HCT116 (cell line): ENCODE results near the gene MYL12B. TPM values are rescaled to one million over a fixed set of nuclear protein-coding genes. Genes with fewer than 3 reads are reported as not detected.

Experiments
- ATAC-seq: fragments of 200-7000 bp; cut with Tn5 transposase; 2 replicates; pipeline ENCODE4 v1.9.1; 2020; ENCODE audit warnings: mild to moderate bottlenecking, moderate library complexity
- BruUV-seq: library from RNA; stranded (reverse); fragments of 400-500 nt; replicated peaks from 2 replicates; lab custom pipeline; 2021; lab: Mats Ljungman, UMichigan
- CTCF ChIA-PET: fragments of 300-600 bp; sonication (Branson Sonifier 250); formaldehyde crosslinking; loops from one replicate; lab custom pipeline; 2021; ENCODE audit warnings: antibody characterized with exemption; lab: Charles Lee
- POLR2A ChIA-PET: fragments of 300-600, 350-600 bp; sonication (Branson Sonifier 250); formaldehyde crosslinking; loops from one replicate; lab custom pipeline; 2021; ENCODE audit warnings: antibody characterized with exemption; lab: Charles Lee
- RAD21 ChIA-PET, 2 experiments: fragments of 300-600 bp; sonication (Branson Sonifier 250); formaldehyde crosslinking; loops; one replicate each; lab custom pipeline; 2023; ENCODE audit warnings: low total read pairs in 2 of 2; ENCODE audit not compliant: uncharacterized antibody in 2 of 2, unreplicated experiment in 2 of 2, low non-redundant PET in 1 of 2; lab: Charles Lee
- DNase-seq: peaks from one replicate; pipeline ENCODE4 v3.0.0-alpha.2; 2010; ENCODE audit warnings: low read depth, low spot score
- H2AFZ ChIP-seq: fragments of 200-600 bp; shearing (Covaris generic), sonication (generic); 2 replicates; pipeline ENCODE4 v1.6.1; 2017; ENCODE audit warnings: low read depth, mixed run types, mixed read lengths, antibody characterized with exemption, low read length; ENCODE audit not compliant: poor library complexity, severe bottlenecking
- H3K27ac ChIP-seq: 2 replicates; pipeline ENCODE4 v1.5.1; 2012; ENCODE audit warnings: low read depth, low read length
- H3K27me3 ChIP-seq: fragments of 200-600 bp; sonication (generic); 2 replicates; pipeline ENCODE4 v1.6.1; 2016; ENCODE audit warnings: mixed run types, low read length, mixed read lengths; ENCODE audit not compliant: insufficient read depth
- H3K36me3 ChIP-seq, 2 experiments: fragments of 200-500 bp in 1 of 2; fragments of 200-600 bp in 1 of 2; sonication (Bioruptor generic) in 1 of 2; sonication (generic) in 1 of 2; 2 replicates each; pipeline versions ENCODE4 v1.5.1 to v1.6.1; 2014 to 2016; ENCODE audit warnings: low read length in 2 of 2, inconsistent platforms in 1 of 2, mixed read lengths in 1 of 2, mixed run types in 1 of 2; ENCODE audit not compliant: insufficient read depth in 2 of 2, control insufficient read depth in 1 of 2
- H3K4me1 ChIP-seq, 2 experiments: fragments of 200-600 bp in 1 of 2; sonication (generic) in 1 of 2; 2 replicates each; pipeline versions ENCODE4 v1.5.1 to v1.6.1; 2012 to 2017; ENCODE audit warnings: low read length in 2 of 2, inconsistent platforms in 1 of 2, mild to moderate bottlenecking in 1 of 2, mixed read lengths in 1 of 2, mixed run types in 1 of 2, moderate library complexity in 1 of 2; ENCODE audit not compliant: insufficient read depth in 2 of 2, control insufficient read depth in 1 of 2
- H3K4me2 ChIP-seq: fragments of 200-600 bp; sonication (generic); 2 replicates; pipeline ENCODE4 v1.6.1; 2017; ENCODE audit warnings: mixed run types, low read length, mixed read lengths
- H3K4me3 ChIP-seq, 2 experiments: fragments of 200-600 bp in 1 of 2; sonication (generic) in 1 of 2; replicated peaks in 1 of 2; 2 replicates each; pipeline ENCODE4 v1.5.1; 2011 to 2016; ENCODE audit warnings: low read length in 2 of 2, control low read depth in 1 of 2, low read depth in 1 of 2, mild to moderate bottlenecking in 1 of 2, mixed read lengths in 1 of 2, mixed run types in 1 of 2
- H3K79me2 ChIP-seq: fragments of 200-600 bp; sonication (generic); 2 replicates; pipeline ENCODE4 v1.6.1; 2017; ENCODE audit warnings: mild to moderate bottlenecking, mixed run types, low read length, moderate library complexity, mixed read lengths; ENCODE audit not compliant: insufficient read depth
- H3K9ac ChIP-seq: fragments of 200-600 bp; sonication (generic); 2 replicates; pipeline ENCODE4 v1.6.1; 2016; ENCODE audit warnings: low read length, mixed read lengths
- H3K9me2 ChIP-seq: fragments of 200-600 bp; sonication (generic), shearing (Covaris generic); 2 replicates; pipeline ENCODE4 v1.6.1; 2017; ENCODE audit warnings: mixed run types, mild to moderate bottlenecking, moderate library complexity; ENCODE audit not compliant: insufficient read depth
- H3K9me3 ChIP-seq, 2 experiments: fragments of 200-500 bp in 1 of 2; fragments of 200-600 bp in 1 of 2; sonication (Bioruptor generic) in 1 of 2; sonication (generic) in 1 of 2; 2 replicates each; pipeline ENCODE4 v1.6.1; 2014 to 2017; ENCODE audit warnings: low read length in 2 of 2, mixed read lengths in 2 of 2, inconsistent platforms in 1 of 2, low read depth in 1 of 2, mild to moderate bottlenecking in 1 of 2, mixed run types in 1 of 2, moderate library complexity in 1 of 2; ENCODE audit not compliant: control insufficient read depth in 1 of 2, insufficient read depth in 1 of 2
- H4K20me1 ChIP-seq: fragments of 200-600 bp; sonication (generic), shearing (Covaris generic); 2 replicates; pipeline ENCODE4 v1.6.1; 2017; ENCODE audit warnings: mixed run types, mild to moderate bottlenecking, moderate library complexity; ENCODE audit not compliant: insufficient read depth
- CEBPB ChIP-seq: IDR thresholded peaks from 2 replicates; pipeline ENCODE4 v1.6.1; 2012; ENCODE audit warnings: low read depth
- ELF1 ChIP-seq: IDR thresholded peaks from 2 replicates; pipeline ENCODE4 v1.6.1; 2012; ENCODE audit warnings: low read depth, borderline replicate concordance
- EZH2phosphoT487 ChIP-seq: fragments of 200-600 bp; IDR thresholded peaks from 2 replicates; pipeline ENCODE4 v1.6.1; 2018; ENCODE audit warnings: antibody characterized with exemption, borderline replicate concordance
- FOSL1 ChIP-seq: IDR thresholded peaks from 2 replicates; pipeline ENCODE4 v1.6.1; 2012; ENCODE audit warnings: low read depth
- POLR2A ChIP-seq: IDR thresholded peaks from 2 replicates; pipeline ENCODE4 v1.7.0; 2011; ENCODE audit warnings: borderline replicate concordance; ENCODE audit not compliant: insufficient read depth, insufficient read length; ENCODE audit errors: extremely low read depth
- SIN3A ChIP-seq: IDR thresholded peaks from 2 replicates; pipeline ENCODE4 v1.6.1; 2012; ENCODE audit warnings: low read depth
- TCF7L2 ChIP-seq: IDR thresholded peaks from 2 replicates; pipeline ENCODE4 v1.7.0; 2011; ENCODE audit warnings: borderline replicate concordance, inconsistent platforms; ENCODE audit not compliant: insufficient read depth, insufficient read length; ENCODE audit errors: extremely low read depth
- YY1 ChIP-seq: IDR thresholded peaks from 2 replicates; pipeline ENCODE4 v1.6.1; 2011; ENCODE audit warnings: low read length, low read depth, moderate library complexity, mild to moderate bottlenecking; ENCODE audit not compliant: insufficient replicate concordance; ENCODE audit errors: extremely low read depth
- ZFX ChIP-seq: fragments of 450-650 bp; IDR thresholded peaks from 2 replicates; pipeline ENCODE4 v1.6.1; 2017
- ZNF274 ChIP-seq: fragments of 200-500 bp; sonication (Bioruptor generic); IDR thresholded peaks from 2 replicates; pipeline ENCODE4 v1.6.1; 2014; ENCODE audit warnings: mild to moderate bottlenecking, low read depth, low read length, inconsistent platforms
- intact Hi-C: fragments of 100-400 bp; cut with micrococcal nuclease; formaldehyde crosslinking; loops from 2 replicates; pipeline ENCODE4 v1.10.0; 2022
- total RNA-seq: library from RNA; stranded (reverse); gene quantifications from one replicate; pipeline ENCODE4 v1.2.1, GENCODE V29; 2021; ENCODE audit not compliant: unreplicated experiment
- TF ChIP-seq, protein P1 (sequence below): IDR thresholded peaks from 2 replicates; pipeline ENCODE4 v1.6.1; 2011; ENCODE audit warnings: mild to moderate bottlenecking, low read length, moderate library complexity; ENCODE audit not compliant: insufficient replicate concordance; ENCODE audit errors: extremely low read depth

The MYL12B gene
- total RNA-seq, 1 experiment from 2014 or later = 403 TPM

DNA sequence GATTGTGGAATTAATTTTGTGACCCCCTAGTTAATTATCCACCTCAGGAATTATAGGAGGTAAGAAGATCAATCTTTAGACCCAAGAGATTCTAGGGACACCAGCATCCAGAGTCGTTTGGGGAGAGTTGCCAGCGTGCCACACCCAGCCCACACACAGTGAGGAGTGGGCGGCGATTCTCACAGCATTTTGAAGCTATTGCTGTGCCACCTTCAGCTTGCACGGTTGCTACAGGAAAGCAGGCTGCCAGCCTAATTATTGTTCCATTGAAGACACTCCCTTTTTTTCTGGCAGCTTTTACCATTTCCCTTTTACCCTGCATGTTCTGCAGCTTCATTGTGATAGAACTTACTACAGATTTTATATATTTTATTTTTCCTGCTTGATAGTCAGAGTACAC is 27.5 kb upstream of the MYL12B start:
- no peak overlapping the region for H3K4me2 ChIP-seq
- no peak for TF ChIP-seq YY1
- TF ChIP-seq ELF1 = no peak
- TF ChIP-seq POLR2A = no peak
- no peak for TF ChIP-seq FOSL1
- TF ChIP-seq CEBPB = no peak
- no peak for TF ChIP-seq EZH2phosphoT487
- TF ChIP-seq ZNF274 = no peak
- no peak for TF ChIP-seq ZFX
- no peak for TF ChIP-seq TCF7L2
- no peak for TF ChIP-seq SIN3A
- TF ChIP-seq, protein P1, sequence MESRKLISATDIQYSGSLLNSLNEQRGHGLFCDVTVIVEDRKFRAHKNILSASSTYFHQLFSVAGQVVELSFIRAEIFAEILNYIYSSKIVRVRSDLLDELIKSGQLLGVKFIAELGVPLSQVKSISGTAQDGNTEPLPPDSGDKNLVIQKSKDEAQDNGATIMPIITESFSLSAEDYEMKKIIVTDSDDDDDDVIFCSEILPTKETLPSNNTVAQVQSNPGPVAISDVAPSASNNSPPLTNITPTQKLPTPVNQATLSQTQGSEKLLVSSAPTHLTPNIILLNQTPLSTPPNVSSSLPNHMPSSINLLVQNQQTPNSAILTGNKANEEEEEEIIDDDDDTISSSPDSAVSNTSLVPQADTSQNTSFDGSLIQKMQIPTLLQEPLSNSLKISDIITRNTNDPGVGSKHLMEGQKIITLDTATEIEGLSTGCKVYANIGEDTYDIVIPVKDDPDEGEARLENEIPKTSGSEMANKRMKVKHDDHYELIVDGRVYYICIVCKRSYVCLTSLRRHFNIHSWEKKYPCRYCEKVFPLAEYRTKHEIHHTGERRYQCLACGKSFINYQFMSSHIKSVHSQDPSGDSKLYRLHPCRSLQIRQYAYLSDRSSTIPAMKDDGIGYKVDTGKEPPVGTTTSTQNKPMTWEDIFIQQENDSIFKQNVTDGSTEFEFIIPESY = no peak
- H3K9me3 ChIP-seq = no peaks in the 10 kb centered on the region
- H3K27ac ChIP-seq = no peak overlapping the region
- no peaks in the 10 kb centered on the region for H3K79me2 ChIP-seq
- ChIA-PET POLR2A (no interaction called here), RAD21 (no interaction called here), CTCF (interaction anchor here (1.2 kb wide), 1 partner anchor 249 kb away, joined by 3 read pairs; no protein-coding TSS in a partner anchor)
- H4K20me1 ChIP-seq = no peaks in the 10 kb centered on the region
- no peak overlapping the region for H3K9ac ChIP-seq
- no peaks in the 10 kb centered on the region for H3K36me3 ChIP-seq
- intact Hi-C loops = no loop called here
- H3K9me2 ChIP-seq = no peaks in the 10 kb centered on the region
- BruUV-seq = no TSS peak
- no peak overlapping the region for H3K4me3 ChIP-seq
- H2AFZ ChIP-seq = no peak overlapping the region
- DNase-seq (no peak), ATAC-seq (no peak)
- peaks cover 2 to 7% of the 10 kb centered on the region in 2 experiments; a peak in 1 of 4 replicates for H3K4me1 ChIP-seq
- no peaks in the 10 kb centered on the region for H3K27me3 ChIP-seq
